ENCODE results near the gene KIF17. TPM values are rescaled to one million over a fixed set of nuclear protein-coding genes. Genes with fewer than 3 reads are reported as not detected.
A peak's percentile ranks its signal among the peaks of the same experiment; 100 is the strongest.

The KIF17 gene
- total RNA-seq, 1 experiment from 2014 or later, result 2.4 TPM

DNA sequence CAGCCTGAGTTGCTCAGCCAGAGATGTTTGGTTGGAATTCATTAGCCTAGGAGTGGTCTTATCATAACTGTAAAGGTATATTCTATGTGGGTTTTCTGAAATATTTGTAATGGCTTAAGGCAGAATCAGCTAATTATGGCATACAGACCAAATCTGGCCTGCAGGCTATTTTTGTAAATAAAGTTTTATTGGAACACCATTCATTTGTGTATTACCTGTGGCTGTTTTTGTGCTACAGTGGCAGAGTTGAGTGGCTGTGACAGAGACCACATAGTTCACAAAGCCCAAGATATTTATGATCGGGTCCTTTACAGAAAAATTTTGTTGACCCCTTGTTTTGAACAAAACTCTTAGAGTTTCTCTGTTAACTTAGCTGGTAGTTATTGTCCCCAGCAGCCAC, 49.2 kb downstream of the KIF17 start (continued):
- TF ChIP-seq, protein P1, sequence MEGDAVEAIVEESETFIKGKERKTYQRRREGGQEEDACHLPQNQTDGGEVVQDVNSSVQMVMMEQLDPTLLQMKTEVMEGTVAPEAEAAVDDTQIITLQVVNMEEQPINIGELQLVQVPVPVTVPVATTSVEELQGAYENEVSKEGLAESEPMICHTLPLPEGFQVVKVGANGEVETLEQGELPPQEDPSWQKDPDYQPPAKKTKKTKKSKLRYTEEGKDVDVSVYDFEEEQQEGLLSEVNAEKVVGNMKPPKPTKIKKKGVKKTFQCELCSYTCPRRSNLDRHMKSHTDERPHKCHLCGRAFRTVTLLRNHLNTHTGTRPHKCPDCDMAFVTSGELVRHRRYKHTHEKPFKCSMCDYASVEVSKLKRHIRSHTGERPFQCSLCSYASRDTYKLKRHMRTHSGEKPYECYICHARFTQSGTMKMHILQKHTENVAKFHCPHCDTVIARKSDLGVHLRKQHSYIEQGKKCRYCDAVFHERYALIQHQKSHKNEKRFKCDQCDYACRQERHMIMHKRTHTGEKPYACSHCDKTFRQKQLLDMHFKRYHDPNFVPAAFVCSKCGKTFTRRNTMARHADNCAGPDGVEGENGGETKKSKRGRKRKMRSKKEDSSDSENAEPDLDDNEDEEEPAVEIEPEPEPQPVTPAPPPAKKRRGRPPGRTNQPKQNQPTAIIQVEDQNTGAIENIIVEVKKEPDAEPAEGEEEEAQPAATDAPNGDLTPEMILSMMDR (IDR thresholded peaks at IDR 0.05 in 2 of 3, conservative IDR thresholded peaks at IDR 0.05 in 1 of 3; ENCODE audit: borderline replicate concordance in 1 of 3, insufficient read depth in 1 of 3, low read depth in 2 of 3, low read length in 2 of 3), result no peak
- TF ChIP-seq SRF (IDR thresholded peaks at IDR 0.05; ENCODE audit: low read depth) (no peak), SIN3A (IDR thresholded peaks at IDR 0.05; ENCODE audit: low read depth) (no peak), SP1 (IDR thresholded peaks at IDR 0.05; ENCODE audit: low read depth) (no peak)
- TF ChIP-seq, protein P2, sequence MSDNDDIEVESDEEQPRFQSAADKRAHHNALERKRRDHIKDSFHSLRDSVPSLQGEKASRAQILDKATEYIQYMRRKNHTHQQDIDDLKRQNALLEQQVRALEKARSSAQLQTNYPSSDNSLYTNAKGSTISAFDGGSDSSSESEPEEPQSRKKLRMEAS (IDR thresholded peaks at IDR 0.05), result no peak

DNA sequence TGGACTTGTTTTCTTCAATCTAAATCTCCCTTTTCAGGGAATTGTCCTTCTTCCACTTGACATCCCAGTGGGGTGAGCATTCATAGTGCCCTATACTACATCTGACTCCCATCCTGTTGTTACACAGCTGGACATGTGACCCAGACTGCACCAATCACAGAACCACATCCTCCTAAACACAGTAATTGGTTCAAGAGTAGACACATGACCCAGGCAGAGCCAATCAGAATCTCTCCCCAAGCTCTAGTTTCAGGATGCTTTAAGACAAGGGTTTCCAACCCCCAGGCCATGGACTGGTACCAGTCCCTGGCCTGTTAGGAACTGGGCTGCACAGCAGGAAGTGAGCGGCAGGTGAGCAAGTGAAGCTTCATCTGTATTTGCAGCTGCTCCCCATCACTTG, 51.0 kb downstream of the KIF17 start:
- no peaks in the 10 kb centered on the region for H3K9me3 ChIP-seq (ENCODE audit: control insufficient read depth in 1 of 2, insufficient read depth in 1 of 2, low read depth in 1 of 2, low read length in 2 of 2)
- intact Hi-C loops (cut with micrococcal nuclease), result no loop called here
- CTCF ChIA-PET, result interaction anchor here (1.1 kb wide), 1 partner anchor 12 kb away, joined by 3 read pairs; no protein-coding TSS in a partner anchor
- DNase-seq (ENCODE audit: low read depth, low spot score), result peak; percentile 29
- no peaks in the 10 kb centered on the region for H3K36me3 ChIP-seq (ENCODE audit: control insufficient read depth in 1 of 2, insufficient read depth in 2 of 2, low read length in 2 of 2)
- no peak overlapping the region for H3K4me3 ChIP-seq (replicated peaks in 1 of 2; ENCODE audit: low read depth in 1 of 2, low read length in 2 of 2)
- no peak overlapping the region for H3K9ac ChIP-seq (ENCODE audit: low read length)
- no TSS peak for BruUV-seq (replicated peaks)
- no peak overlapping the region for H3K27ac ChIP-seq (ENCODE audit: low read depth, low read length)
- no peaks in the 10 kb centered on the region for H4K20me1 ChIP-seq (ENCODE audit: insufficient read depth)
- H3K79me2 ChIP-seq (ENCODE audit: insufficient read depth, low read length), result no peaks in the 10 kb centered on the region
- POLR2A ChIA-PET, result interaction anchor here (0.6 kb wide), 1 partner anchor 336 kb away, joined by 3 read pairs; no protein-coding TSS in a partner anchor
- H3K27me3 ChIP-seq (ENCODE audit: insufficient read depth, low read length), result no peaks in the 10 kb centered on the region
- ATAC-seq, result peak; percentile 74
- no peak overlapping the region for H2AFZ ChIP-seq (ENCODE audit: low read depth, low read length, poor library complexity, severe bottlenecking)
- RAD21 ChIA-PET (ENCODE audit: low non-redundant PET in 1 of 2, low total read pairs in 2 of 2, uncharacterized antibody in 2 of 2, unreplicated experiment in 2 of 2), result interaction anchor here in 1 of 2 experiments (0.6 kb wide), 1 partner anchor 146 kb away, joined by 6 read pairs; no protein-coding TSS in a partner anchor
- peak overlapping the region; percentile 8; the same call in 1 of the 2 replicates for H3K4me2 ChIP-seq (ENCODE audit: low read length)
- peaks cover 2 to 9% of the 10 kb centered on the region in 2 experiments; a peak in 1 of 4 replicates for H3K4me1 ChIP-seq (ENCODE audit: control insufficient read depth in 1 of 2, insufficient read depth in 2 of 2, low read length in 2 of 2)
- H3K9me2 ChIP-seq (ENCODE audit: insufficient read depth), result no peaks in the 10 kb centered on the region
- TF ChIP-seq, protein P3, sequence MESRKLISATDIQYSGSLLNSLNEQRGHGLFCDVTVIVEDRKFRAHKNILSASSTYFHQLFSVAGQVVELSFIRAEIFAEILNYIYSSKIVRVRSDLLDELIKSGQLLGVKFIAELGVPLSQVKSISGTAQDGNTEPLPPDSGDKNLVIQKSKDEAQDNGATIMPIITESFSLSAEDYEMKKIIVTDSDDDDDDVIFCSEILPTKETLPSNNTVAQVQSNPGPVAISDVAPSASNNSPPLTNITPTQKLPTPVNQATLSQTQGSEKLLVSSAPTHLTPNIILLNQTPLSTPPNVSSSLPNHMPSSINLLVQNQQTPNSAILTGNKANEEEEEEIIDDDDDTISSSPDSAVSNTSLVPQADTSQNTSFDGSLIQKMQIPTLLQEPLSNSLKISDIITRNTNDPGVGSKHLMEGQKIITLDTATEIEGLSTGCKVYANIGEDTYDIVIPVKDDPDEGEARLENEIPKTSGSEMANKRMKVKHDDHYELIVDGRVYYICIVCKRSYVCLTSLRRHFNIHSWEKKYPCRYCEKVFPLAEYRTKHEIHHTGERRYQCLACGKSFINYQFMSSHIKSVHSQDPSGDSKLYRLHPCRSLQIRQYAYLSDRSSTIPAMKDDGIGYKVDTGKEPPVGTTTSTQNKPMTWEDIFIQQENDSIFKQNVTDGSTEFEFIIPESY (IDR thresholded peaks at IDR 0.05; ENCODE audit: extremely low read depth, insufficient replicate concordance, low read length), result no peak
- no peak for TF ChIP-seq ELF1 (IDR thresholded peaks at IDR 0.05; ENCODE audit: borderline replicate concordance, low read depth)
- TF ChIP-seq SRF (IDR thresholded peaks at IDR 0.05; ENCODE audit: low read depth), result no peak
- TF ChIP-seq, protein P4, sequence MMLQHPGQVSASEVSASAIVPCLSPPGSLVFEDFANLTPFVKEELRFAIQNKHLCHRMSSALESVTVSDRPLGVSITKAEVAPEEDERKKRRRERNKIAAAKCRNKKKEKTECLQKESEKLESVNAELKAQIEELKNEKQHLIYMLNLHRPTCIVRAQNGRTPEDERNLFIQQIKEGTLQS (IDR thresholded peaks at IDR 0.05), result no peak
- TF ChIP-seq, protein P5, sequence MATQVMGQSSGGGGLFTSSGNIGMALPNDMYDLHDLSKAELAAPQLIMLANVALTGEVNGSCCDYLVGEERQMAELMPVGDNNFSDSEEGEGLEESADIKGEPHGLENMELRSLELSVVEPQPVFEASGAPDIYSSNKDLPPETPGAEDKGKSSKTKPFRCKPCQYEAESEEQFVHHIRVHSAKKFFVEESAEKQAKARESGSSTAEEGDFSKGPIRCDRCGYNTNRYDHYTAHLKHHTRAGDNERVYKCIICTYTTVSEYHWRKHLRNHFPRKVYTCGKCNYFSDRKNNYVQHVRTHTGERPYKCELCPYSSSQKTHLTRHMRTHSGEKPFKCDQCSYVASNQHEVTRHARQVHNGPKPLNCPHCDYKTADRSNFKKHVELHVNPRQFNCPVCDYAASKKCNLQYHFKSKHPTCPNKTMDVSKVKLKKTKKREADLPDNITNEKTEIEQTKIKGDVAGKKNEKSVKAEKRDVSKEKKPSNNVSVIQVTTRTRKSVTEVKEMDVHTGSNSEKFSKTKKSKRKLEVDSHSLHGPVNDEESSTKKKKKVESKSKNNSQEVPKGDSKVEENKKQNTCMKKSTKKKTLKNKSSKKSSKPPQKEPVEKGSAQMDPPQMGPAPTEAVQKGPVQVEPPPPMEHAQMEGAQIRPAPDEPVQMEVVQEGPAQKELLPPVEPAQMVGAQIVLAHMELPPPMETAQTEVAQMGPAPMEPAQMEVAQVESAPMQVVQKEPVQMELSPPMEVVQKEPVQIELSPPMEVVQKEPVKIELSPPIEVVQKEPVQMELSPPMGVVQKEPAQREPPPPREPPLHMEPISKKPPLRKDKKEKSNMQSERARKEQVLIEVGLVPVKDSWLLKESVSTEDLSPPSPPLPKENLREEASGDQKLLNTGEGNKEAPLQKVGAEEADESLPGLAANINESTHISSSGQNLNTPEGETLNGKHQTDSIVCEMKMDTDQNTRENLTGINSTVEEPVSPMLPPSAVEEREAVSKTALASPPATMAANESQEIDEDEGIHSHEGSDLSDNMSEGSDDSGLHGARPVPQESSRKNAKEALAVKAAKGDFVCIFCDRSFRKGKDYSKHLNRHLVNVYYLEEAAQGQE (IDR thresholded peaks at IDR 0.05; ENCODE audit: low read depth), result no peak
- no peak for TF ChIP-seq EZH2phosphoT487 (IDR thresholded peaks at IDR 0.05; ENCODE audit: borderline replicate concordance)
- no peak for TF ChIP-seq EGR1 (IDR thresholded peaks at IDR 0.05; ENCODE audit: low read depth)
- TF ChIP-seq JUND (IDR thresholded peaks at IDR 0.05), result no peak
- no peak for TF ChIP-seq RAD21 (IDR thresholded peaks at IDR 0.05; ENCODE audit: low read depth)
- TF ChIP-seq YY1 (IDR thresholded peaks at IDR 0.05; ENCODE audit: extremely low read depth, insufficient replicate concordance, low read depth, low read length), result no peak
- no peak for TF ChIP-seq EZH2 (IDR thresholded peaks at IDR 0.05)
- TF ChIP-seq TCF7L2 (IDR thresholded peaks at IDR 0.05; ENCODE audit: borderline replicate concordance, extremely low read depth, insufficient read depth, insufficient read length), result no peak
- TF ChIP-seq SIN3A (IDR thresholded peaks at IDR 0.05; ENCODE audit: low read depth), result no peak
- TF ChIP-seq, protein P2 (IDR thresholded peaks at IDR 0.05), result no peak
- no peak for TF ChIP-seq FOSL1 (IDR thresholded peaks at IDR 0.05; ENCODE audit: low read depth)

Data from HCT116 (cell line).